RPMI7951 (cell line): ENCODE measurements around the gene TRMT11. TPM values are rescaled to one million over a fixed set of nuclear protein-coding genes. Genes with fewer than 3 reads are reported as not detected.
"Not testable (repeated sequence)": the region's sequence is repeated elsewhere in the genome, so short reads cannot be mapped to it uniquely, and the experiment has no call there.

Experiments
- DNase-seq: peaks from one replicate; pipeline ENCODE4 v3.0.0-alpha.2; 2012; ENCODE audit warnings: low read depth
- total RNA-seq: library from RNA; depleted of rRNA; stranded (reverse); fragments of >200 nt; shearing (Covaris generic); gene quantifications from 2 replicates; pipeline ENCODE4 v1.2.3, GENCODE V29; 2014

TRMT11 gene
- total RNA-seq, 1 experiment from 2014 or later: 28.6 TPM

GRCh38 chr6:126041516-126041915 is 55.2 kb downstream of the TRMT11 start:
- DNase-seq: no peak

GRCh38 chr6:126042001-126042419 is 55.7 kb downstream of the TRMT11 start:
- no peak for DNase-seq

- DNase-seq: no peak
Measured at GRCh38 chr6:126047648-126048047, 61.3 kb downstream of the TRMT11 start.

- no peak for DNase-seq
Measured at GRCh38 chr6:126048635-126049034, 62.3 kb downstream of the TRMT11 start.

GRCh38 chr6:126050795-126051194 is 64.5 kb downstream of the TRMT11 start:
- no peak for DNase-seq

GRCh38 chr6:126051791-126052190 is 65.5 kb downstream of the TRMT11 start:
- no peak for DNase-seq

GRCh38 chr6:126052485-126052884 is 66.1 kb downstream of the TRMT11 start:
- no peak for DNase-seq

GRCh38 chr6:126054258-126054702 is 67.9 kb downstream of the TRMT11 start:
- DNase-seq: peak; percentile 16

- DNase-seq: no peak
Measured at GRCh38 chr6:126054802-126055201, 68.5 kb downstream of the TRMT11 start.

- DNase-seq: no peak
Measured at GRCh38 chr6:126055449-126055848, 69.1 kb downstream of the TRMT11 start.

- no peak for DNase-seq
Measured at GRCh38 chr6:126056355-126057004, 70.1 kb downstream of the TRMT11 start.

- DNase-seq: not testable (repeated sequence)
Measured at GRCh38 chr6:126058085-126058484, 71.7 kb downstream of the TRMT11 start.

GRCh38 chr6:126060400-126060799 is 74.1 kb downstream of the TRMT11 start:
- DNase-seq: no peak

- peak; percentile 40 for DNase-seq
Measured at GRCh38 chr6:126063512-126064146, 77.3 kb downstream of the TRMT11 start.

- no peak for DNase-seq
Measured at GRCh38 chr6:126064257-126064747, 78.0 kb downstream of the TRMT11 start.

- peak; percentile 29 for DNase-seq
Measured at GRCh38 chr6:126064748-126065401, 78.5 kb downstream of the TRMT11 start.

GRCh38 chr6:126066053-126067048 is 80.0 kb downstream of the TRMT11 start:
- peak; percentile 37 for DNase-seq

GRCh38 chr6:126067073-126067472 is 80.7 kb downstream of the TRMT11 start:
- DNase-seq: no peak

- DNase-seq: no peak
Measured at GRCh38 chr6:126069449-126069848, 83.1 kb downstream of the TRMT11 start.

- DNase-seq: no peak
Measured at GRCh38 chr6:126071000-126071647, 84.8 kb downstream of the TRMT11 start.

GRCh38 chr6:126072172-126072571 is 85.8 kb downstream of the TRMT11 start:
- DNase-seq: no peak
